ENCODE results near the gene POLD2.
A peak's percentile ranks its signal among the peaks of the same experiment; 100 is the strongest.

Gene POLD2

GRCh38 chr7:44093102-44093641, 30.2 kb downstream of the POLD2 start:
- H3K4me3 ChIP-seq (ENCODE audit: low read depth, low read length) = no peak overlapping the region
- no peak for DNase-seq (ENCODE audit: low read depth)

- no peak for DNase-seq (ENCODE audit: low read depth)
- H3K4me3 ChIP-seq (ENCODE audit: low read depth, low read length) = no peak overlapping the region
Observed at GRCh38 chr7:44087911-44088838, 35.2 kb downstream of the POLD2 start.

DNA sequence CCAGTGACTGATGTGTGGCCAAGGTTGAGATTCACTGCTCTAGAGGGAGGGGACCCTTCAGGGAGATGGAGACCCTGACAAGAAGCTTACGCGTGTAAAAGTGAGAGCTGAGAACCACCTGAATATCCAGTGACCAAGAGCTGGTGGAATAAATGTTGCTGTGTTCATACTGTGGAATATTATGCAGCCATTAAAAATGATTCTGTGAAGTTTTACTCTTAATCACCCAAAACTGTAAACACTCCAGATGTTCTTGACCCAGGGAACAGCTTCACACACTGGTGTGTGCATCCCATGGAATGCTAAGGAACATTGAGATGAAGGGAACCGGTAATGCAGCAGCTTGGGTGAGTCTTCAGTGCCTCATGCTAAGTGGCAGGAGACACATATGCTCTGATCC, 36.7 kb downstream of the POLD2 start:
- H3K4me3 ChIP-seq (ENCODE audit: low read depth, low read length) = no peak overlapping the region
- no peak for DNase-seq (ENCODE audit: low read depth)

DNA sequence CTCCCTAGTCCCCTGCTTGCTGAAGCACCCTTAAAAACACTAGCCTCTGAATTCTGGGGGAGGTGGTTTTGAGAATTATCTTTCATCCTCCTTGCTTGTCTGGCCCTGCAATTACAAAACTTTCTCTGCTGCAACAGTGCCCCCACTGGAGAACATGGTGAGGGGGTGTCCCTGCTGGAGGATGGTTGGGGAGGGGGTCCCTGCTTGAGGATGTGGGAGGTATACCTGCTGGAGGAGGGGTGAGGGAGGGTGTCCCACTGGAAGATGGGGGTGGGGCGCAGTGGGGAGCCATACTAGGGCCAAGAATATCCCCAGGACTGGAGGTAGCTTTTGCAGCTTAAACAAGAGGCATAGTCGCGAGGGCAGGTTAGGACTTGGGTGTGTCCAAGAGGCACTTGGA, 37.8 kb downstream of the POLD2 start:
- no peak overlapping the region for H3K4me3 ChIP-seq (ENCODE audit: low read depth, low read length)
- no peak for DNase-seq (ENCODE audit: low read depth)

GRCh38 chr7:44084701-44085100, 38.6 kb downstream of the POLD2 start:
- no peak overlapping the region for H3K4me3 ChIP-seq (ENCODE audit: low read depth, low read length)
- DNase-seq (ENCODE audit: low read depth) = no peak

DNA sequence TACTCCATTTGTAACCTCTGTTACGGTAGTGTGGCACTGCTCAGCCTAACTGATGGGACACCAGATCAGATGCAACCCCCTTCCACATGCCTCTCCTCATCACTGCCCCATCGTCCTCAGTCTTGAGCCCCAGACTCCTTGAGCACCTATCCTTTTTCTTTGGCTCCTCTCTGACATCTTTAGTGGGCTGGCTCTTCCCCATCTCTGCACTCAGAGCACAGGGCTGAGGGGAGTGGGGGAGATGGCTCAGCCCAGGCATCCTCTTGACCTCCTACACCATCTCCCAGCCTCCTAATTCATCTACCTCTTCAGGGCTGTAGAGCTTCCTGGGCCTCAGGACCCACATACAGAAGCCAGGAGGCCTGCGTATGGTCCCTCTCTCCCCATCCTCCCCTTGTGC, 39.6 kb downstream of the POLD2 start:
- DNase-seq (ENCODE audit: low read depth) = no peak
- no peak overlapping the region for H3K4me3 ChIP-seq (ENCODE audit: low read depth, low read length)

DNA sequence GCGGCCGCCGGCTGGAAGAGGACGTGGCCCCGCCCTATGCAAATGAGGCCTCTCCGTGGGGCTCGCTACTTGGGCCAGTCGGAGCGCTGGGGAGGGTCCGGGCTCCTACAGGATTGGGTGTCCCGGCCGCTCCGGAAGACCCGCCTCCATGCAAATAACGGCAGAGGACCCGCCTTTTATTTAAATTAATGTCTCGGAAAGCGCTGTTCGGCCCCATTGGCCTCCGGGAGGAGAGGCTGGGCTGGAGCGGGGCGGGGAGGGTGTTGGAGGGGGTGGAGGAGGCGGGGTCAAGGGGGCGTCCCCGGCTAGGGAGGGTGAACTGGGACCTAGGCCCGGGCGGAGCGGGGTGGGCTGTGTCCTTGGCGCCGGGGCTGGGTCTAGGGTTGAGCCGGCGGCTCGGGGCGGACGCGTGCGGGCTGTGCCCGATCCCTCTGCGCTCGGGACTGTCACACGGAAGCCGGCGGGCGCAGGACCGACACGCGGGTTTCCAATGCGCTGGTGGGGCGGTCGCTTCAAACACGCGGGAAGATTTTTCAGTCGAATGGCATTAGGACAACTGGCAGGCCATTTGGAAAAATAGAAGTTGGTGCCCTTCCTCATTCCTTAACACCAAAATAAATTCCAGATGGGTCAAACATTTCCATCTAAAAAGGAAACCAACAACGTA, 40.7 kb downstream of the POLD2 start:
- DNase-seq (ENCODE audit: low read depth) = peak; percentile 97
- H3K4me3 ChIP-seq (ENCODE audit: low read depth, low read length) = peak overlapping the region; percentile 85

GRCh38 chr7:44081266-44081748, 42.0 kb downstream of the POLD2 start:
- DNase-seq (ENCODE audit: low read depth) = no peak

DNA sequence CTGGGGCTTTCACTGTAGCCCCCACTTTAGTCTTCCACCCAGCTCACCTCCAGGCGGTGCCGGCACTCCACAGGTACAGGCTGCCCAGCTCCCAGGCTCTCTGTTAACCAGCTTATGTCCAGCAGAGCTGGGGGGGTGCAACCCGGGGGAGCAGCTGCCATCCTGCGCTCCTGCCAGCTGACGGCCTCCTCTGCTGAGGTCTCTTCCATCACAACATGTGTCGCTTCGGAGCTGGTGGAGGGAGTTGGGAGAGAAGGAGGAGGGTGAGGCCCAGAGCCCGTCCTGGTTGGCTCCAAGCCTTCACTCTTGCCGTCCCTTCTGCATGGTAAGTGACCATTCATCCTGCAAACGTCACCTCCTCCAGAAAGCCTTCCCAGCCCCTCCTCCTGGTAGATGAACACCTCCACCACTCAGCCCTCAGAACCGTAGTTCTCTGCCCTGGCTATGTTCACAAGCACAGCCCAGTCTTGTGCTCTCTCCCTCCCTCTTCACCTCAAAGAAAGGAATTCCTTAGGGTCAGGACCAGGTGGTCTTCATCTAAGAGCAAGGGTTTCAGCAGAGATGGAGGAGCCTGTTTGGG, 42.6 kb downstream of the POLD2 start:
- no peak overlapping the region for H3K4me3 ChIP-seq (ENCODE audit: low read depth, low read length)
- no peak for DNase-seq (ENCODE audit: low read depth)

More at GRCh38 chr7:44081266-44081748, 42.0 kb downstream of the POLD2 start:
- H3K4me3 ChIP-seq (ENCODE audit: low read depth, low read length) = peak overlapping the region; percentile 85

DNA sequence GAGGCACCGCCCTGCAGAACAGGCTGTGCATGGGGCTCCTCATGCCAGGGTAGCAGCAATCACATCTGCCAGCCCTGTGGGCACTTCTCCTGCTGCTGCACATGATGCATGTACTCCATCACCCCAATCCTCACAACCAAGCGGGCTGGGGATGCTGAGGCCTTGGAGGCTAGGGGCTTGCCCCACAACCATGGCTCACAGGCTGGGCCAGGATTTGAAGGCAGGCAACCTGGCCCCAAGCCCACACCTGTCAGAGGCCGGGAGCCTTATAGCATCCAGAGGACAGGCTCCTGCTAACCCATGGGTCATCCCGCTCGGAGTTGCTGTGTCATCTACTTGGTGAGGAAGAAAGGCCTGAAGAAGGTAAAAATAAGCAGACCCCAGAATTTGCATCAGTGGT, 43.2 kb downstream of the POLD2 start:
- DNase-seq (ENCODE audit: low read depth) = no peak
- H3K4me3 ChIP-seq (ENCODE audit: low read depth, low read length) = no peak overlapping the region

DNA sequence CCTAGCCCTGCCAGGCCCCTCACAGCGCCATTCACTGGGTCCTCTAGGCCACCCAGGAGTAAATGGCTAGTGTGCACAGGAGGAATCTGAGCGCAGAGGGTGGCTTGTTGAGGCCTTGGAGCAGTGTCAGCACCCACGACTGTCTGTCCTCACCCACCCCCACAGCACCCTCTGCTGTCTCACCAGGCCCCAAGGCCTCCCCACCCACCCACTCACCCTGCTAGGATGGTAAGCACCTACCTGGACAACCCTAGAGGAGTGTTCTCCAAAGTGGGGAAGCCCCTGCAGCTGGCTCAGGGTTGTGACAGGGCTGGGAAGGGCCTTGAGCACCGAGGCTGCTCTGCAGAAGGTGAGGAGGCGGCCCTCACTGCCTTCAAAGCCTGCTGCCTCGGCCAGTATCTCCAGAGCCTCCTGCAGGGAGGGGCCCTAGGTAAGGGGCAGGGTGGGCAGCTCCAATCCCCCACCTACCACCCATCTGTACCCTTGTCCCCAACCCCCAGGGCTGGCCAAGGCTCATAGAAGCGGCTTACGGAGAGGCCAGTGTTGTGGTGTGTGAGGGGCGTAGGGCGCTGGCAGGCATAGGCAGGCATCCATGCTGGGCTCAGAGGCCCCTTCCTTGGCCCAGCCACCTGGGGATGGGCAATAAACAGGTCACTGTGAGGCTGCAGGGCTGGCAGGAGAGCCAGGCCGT, 43.9 kb downstream of the POLD2 start:
- H3K4me3 ChIP-seq (ENCODE audit: low read depth, low read length) = no peak overlapping the region
- no peak for DNase-seq (ENCODE audit: low read depth)

- no peak for DNase-seq (ENCODE audit: low read depth)
- H3K4me3 ChIP-seq (ENCODE audit: low read depth, low read length) = no peak overlapping the region
Observed at GRCh38 chr7:44078521-44078920, 44.8 kb downstream of the POLD2 start.

DNA sequence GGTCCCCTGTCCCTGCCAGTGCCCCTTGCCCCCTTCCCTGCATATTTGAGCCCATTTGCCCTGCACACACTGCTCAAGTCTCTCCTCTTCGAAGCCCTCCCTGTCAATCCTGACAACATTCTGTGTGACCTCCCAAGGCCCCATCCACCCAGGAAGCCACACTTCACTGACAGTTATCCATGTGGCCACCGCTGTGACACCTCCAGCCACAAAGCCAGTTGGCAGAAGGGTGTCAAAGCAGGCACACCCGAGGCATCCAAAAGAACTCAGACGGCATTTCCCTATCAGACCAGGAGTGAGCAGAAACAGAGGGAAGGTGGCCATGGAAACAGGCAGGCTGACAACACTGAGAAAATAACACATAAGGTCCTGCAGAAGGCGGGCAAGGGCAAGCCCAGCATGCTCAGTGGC, 45.7 kb downstream of the POLD2 start:
- DNase-seq (ENCODE audit: low read depth) = no peak
- H3K4me3 ChIP-seq (ENCODE audit: low read depth, low read length) = no peak overlapping the region

- no peak overlapping the region for H3K4me3 ChIP-seq (ENCODE audit: low read depth, low read length)
Observed at GRCh38 chr7:44077061-44077460, 46.3 kb downstream of the POLD2 start.

GRCh38 chr7:44076101-44076895, 47.0 kb downstream of the POLD2 start:
- no peak for DNase-seq (ENCODE audit: low read depth)
- H3K4me3 ChIP-seq (ENCODE audit: low read depth, low read length) = no peak overlapping the region

More at GRCh38 chr7:44077061-44077460, 46.3 kb downstream of the POLD2 start:
- no peak for DNase-seq (ENCODE audit: low read depth)

GRCh38 chr7:44075296-44076075, 47.9 kb downstream of the POLD2 start:
- H3K4me3 ChIP-seq (ENCODE audit: low read depth, low read length) = no peak overlapping the region
- DNase-seq (ENCODE audit: low read depth) = no peak

GRCh38 chr7:44074349-44074695, 49.0 kb downstream of the POLD2 start:
- H3K4me3 ChIP-seq (ENCODE audit: low read depth, low read length) = no peak overlapping the region
- DNase-seq (ENCODE audit: low read depth) = no peak

Data from skeletal muscle cell (primary cell).